ENCODE data around the gene PTPRE. TPM values are rescaled to one million over a fixed set of nuclear protein-coding genes. Genes with fewer than 3 reads are reported as not detected.

PTPRE gene
- total and polyA plus RNA-seq, 4 experiments from 2014 or later = 6.5 to 27.6 (median 18.9) TPM

GRCh38 chr10:128029290-128029651, 122.4 kb downstream of the PTPRE start:
- no peak for DNase-seq
- no peaks in the 10 kb centered on the region for H3K4me1 ChIP-seq (ENCODE audit: insufficient read depth, low read length)
- Mint-ChIP-seq H3K4me1 (peaks cover 0 to 11% (median 2%) of the 10 kb centered on the region in 4 donors), H3K27ac (peak overlapping the region in 1 of 7 donors; percentile 44), H3K36me3 (no peaks in the 10 kb centered on the region), H3K4me3 (no peak overlapping the region), H3K27me3 (peaks cover 0 to 2% of the 10 kb centered on the region in 2 donors), H3K9me3 (no peaks in the 10 kb centered on the region)
- intact Hi-C loops (cut with micrococcal nuclease) = no loop called here
- H3K36me3 ChIP-seq (ENCODE audit: insufficient read depth, low read length) = no peaks in the 10 kb centered on the region
- POLR2A ChIA-PET (ENCODE audit: partially characterized antibody) = interaction anchor here (1.0 kb wide), 1 partner anchor 36 kb away, joined by 3 read pairs; no protein-coding TSS in a partner anchor
- H3K27me3 ChIP-seq (ENCODE audit: insufficient read depth, low read length) = no peaks in the 10 kb centered on the region
- no peak overlapping the region for H3K27ac ChIP-seq (ENCODE audit: low read depth, low read length)
- CTCF ChIA-PET (ENCODE audit: partially characterized antibody) = interaction anchor here (0.8 to 11.1 kb wide), 2 partner anchors 39 to 121 kb away, joined by 3 to 509 read pairs; no protein-coding TSS in a partner anchor
- no peak overlapping the region for H3K4me3 ChIP-seq (ENCODE audit: low read length in 2 of 2)
- H3K9me3 ChIP-seq (ENCODE audit: control insufficient read depth in 1 of 2, low read length in 2 of 2) = no peaks in the 10 kb centered on the region

GRCh38 chr10:128029731-128030369, 122.9 kb downstream of the PTPRE start:
- ChIA-PET CTCF (ENCODE audit: partially characterized antibody) (interaction anchor here (0.8 to 11.1 kb wide), 2 partner anchors 38 to 121 kb away, joined by 3 to 509 read pairs; no protein-coding TSS in a partner anchor), POLR2A (ENCODE audit: partially characterized antibody) (interaction anchor here (1.0 kb wide), 1 partner anchor 36 kb away, joined by 3 read pairs; no protein-coding TSS in a partner anchor)
- Mint-ChIP-seq H3K27me3 (peaks cover 0 to 2% of the 10 kb centered on the region in 2 donors), H3K27ac (peak overlapping the region in 1 of 7 donors; percentile 44), H3K4me3 (no peak overlapping the region), H3K4me1 (peaks cover 0 to 11% (median 2%) of the 10 kb centered on the region in 4 donors), H3K36me3 (no peaks in the 10 kb centered on the region), H3K9me3 (no peaks in the 10 kb centered on the region)
- Histone ChIP-seq H3K9me3 (ENCODE audit: control insufficient read depth in 1 of 2, low read length in 2 of 2) (no peaks in the 10 kb centered on the region), H3K27me3 (ENCODE audit: insufficient read depth, low read length) (no peaks in the 10 kb centered on the region), H3K4me3 (ENCODE audit: low read length in 2 of 2) (no peak overlapping the region), H3K36me3 (ENCODE audit: insufficient read depth, low read length) (no peaks in the 10 kb centered on the region), H3K27ac (ENCODE audit: low read depth, low read length) (no peak overlapping the region), H3K4me1 (ENCODE audit: insufficient read depth, low read length) (no peaks in the 10 kb centered on the region)
- intact Hi-C loops (cut with micrococcal nuclease) = no loop called here
- DNase-seq = no peak

DNA sequence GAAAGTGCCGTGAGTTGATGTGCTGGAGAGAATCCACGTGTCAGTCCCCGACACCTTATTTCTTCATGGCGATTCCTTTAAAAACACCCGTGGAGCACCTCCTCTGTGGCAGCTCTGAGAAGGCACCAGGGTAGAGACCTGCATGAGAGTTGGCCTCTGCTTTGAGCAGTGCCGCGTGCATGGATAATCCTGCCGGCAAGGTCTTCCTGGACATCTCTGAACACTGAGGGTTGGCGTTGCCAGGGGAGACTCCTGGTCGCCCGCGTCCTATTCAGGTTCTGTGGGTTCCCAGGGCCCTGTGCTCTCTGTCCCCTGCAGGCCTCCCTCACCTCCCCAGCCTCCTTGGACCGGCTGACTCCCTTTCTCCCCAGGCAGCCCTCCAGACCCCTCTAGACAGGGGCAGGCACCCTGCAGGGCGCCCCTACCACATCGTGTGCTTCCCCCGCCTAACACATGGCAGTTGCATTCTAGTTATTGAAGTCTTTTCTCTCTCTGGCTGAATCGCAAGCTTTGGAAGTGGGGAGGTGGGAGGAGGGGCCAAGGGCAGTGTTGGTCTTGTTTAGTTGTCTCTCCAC, 123.7 kb downstream of the PTPRE start:
- ChIA-PET POLR2A (ENCODE audit: partially characterized antibody) (interaction anchor here (1.0 kb wide), 1 partner anchor 22 kb away, joined by 3 read pairs; no protein-coding TSS in a partner anchor), CTCF (ENCODE audit: partially characterized antibody) (interaction anchor here (0.8 to 11.1 kb wide), 2 partner anchors 19 to 37 kb away, joined by 3 to 509 read pairs; no protein-coding TSS in a partner anchor)
- H3K9me3 ChIP-seq (ENCODE audit: control insufficient read depth in 1 of 2, low read length in 2 of 2) = no peaks in the 10 kb centered on the region
- H3K27ac Mint-ChIP-seq = no peak overlapping the region
- no peaks in the 10 kb centered on the region for H3K36me3 ChIP-seq (ENCODE audit: insufficient read depth, low read length)
- H3K36me3 Mint-ChIP-seq = no peaks in the 10 kb centered on the region
- no peaks in the 10 kb centered on the region for H3K9me3 Mint-ChIP-seq
- H3K27me3 Mint-ChIP-seq = peaks cover 0 to 2% of the 10 kb centered on the region in 2 donors
- no peak for DNase-seq
- H3K4me1 Mint-ChIP-seq = peaks cover 0 to 13% (median 2%) of the 10 kb centered on the region in 4 donors
- no peaks in the 10 kb centered on the region for H3K4me1 ChIP-seq (ENCODE audit: insufficient read depth, low read length)
- H3K4me3 Mint-ChIP-seq = no peak overlapping the region
- intact Hi-C loops (cut with micrococcal nuclease) = no loop called here
- H3K27ac ChIP-seq (ENCODE audit: low read depth, low read length) = no peak overlapping the region
- no peaks in the 10 kb centered on the region for H3K27me3 ChIP-seq (ENCODE audit: insufficient read depth, low read length)
- H3K4me3 ChIP-seq (ENCODE audit: low read length in 2 of 2) = no peak overlapping the region

GRCh38 chr10:128031216-128031615, 124.3 kb downstream of the PTPRE start:
- H3K27ac Mint-ChIP-seq = no peak overlapping the region
- H3K27me3 Mint-ChIP-seq = peaks cover 0 to 2% of the 10 kb centered on the region in 2 donors
- H3K27me3 ChIP-seq (ENCODE audit: insufficient read depth, low read length) = no peaks in the 10 kb centered on the region
- no peaks in the 10 kb centered on the region for H3K36me3 ChIP-seq (ENCODE audit: insufficient read depth, low read length)
- intact Hi-C loops (cut with micrococcal nuclease) = no loop called here
- no peaks in the 10 kb centered on the region for H3K4me1 ChIP-seq (ENCODE audit: insufficient read depth, low read length)
- POLR2A ChIA-PET (ENCODE audit: partially characterized antibody) = interaction anchor here (1.0 kb wide), 1 partner anchor 21 kb away, joined by 3 read pairs; no protein-coding TSS in a partner anchor
- H3K9me3 Mint-ChIP-seq = no peaks in the 10 kb centered on the region
- no peaks in the 10 kb centered on the region for H3K36me3 Mint-ChIP-seq
- H3K4me3 Mint-ChIP-seq = no peak overlapping the region
- no peak overlapping the region for H3K27ac ChIP-seq (ENCODE audit: low read depth, low read length)
- CTCF ChIA-PET (ENCODE audit: partially characterized antibody) = interaction anchor here (0.8 to 11.1 kb wide), 2 partner anchors 19 to 37 kb away, joined by 3 to 509 read pairs; no protein-coding TSS in a partner anchor
- no peak for DNase-seq
- H3K4me1 Mint-ChIP-seq = peaks cover 0 to 15% (median 3%) of the 10 kb centered on the region in 4 donors
- H3K4me3 ChIP-seq (ENCODE audit: low read length in 2 of 2) = no peak overlapping the region
- no peaks in the 10 kb centered on the region for H3K9me3 ChIP-seq (ENCODE audit: control insufficient read depth in 1 of 2, low read length in 2 of 2)

- no peaks in the 10 kb centered on the region for H3K9me3 Mint-ChIP-seq
- Histone ChIP-seq H3K4me3 (ENCODE audit: low read length in 2 of 2) (no peak overlapping the region), H3K27me3 (ENCODE audit: insufficient read depth, low read length) (no peaks in the 10 kb centered on the region), H3K9me3 (ENCODE audit: control insufficient read depth in 1 of 2, low read length in 2 of 2) (no peaks in the 10 kb centered on the region), H3K27ac (ENCODE audit: low read depth, low read length) (no peak overlapping the region), H3K4me1 (ENCODE audit: insufficient read depth, low read length) (no peaks in the 10 kb centered on the region), H3K36me3 (ENCODE audit: insufficient read depth, low read length) (no peaks in the 10 kb centered on the region)
- DNase-seq = no peak
- POLR2A ChIA-PET (ENCODE audit: partially characterized antibody) = no interaction called here
- H3K4me3 Mint-ChIP-seq = no peak overlapping the region
- intact Hi-C loops (cut with micrococcal nuclease) = no loop called here
- H3K27ac Mint-ChIP-seq = peak overlapping the region in 1 of 7 donors; percentile 48
- peaks cover 0 to 2% of the 10 kb centered on the region in 2 donors for H3K27me3 Mint-ChIP-seq
- H3K36me3 Mint-ChIP-seq = no peaks in the 10 kb centered on the region
- peaks cover 0 to 4% (median 2%) of the 10 kb centered on the region in 4 donors for H3K4me1 Mint-ChIP-seq
- CTCF ChIA-PET (ENCODE audit: partially characterized antibody) = interaction anchor here (1.2 to 11.1 kb wide), 4 partner anchors 8 to 126 kb away, joined by 3 to 509 read pairs (median 63); partner anchors contain the start of gene PTPRE
Observed at GRCh38 chr10:128032466-128032865, 125.6 kb downstream of the PTPRE start.

DNA sequence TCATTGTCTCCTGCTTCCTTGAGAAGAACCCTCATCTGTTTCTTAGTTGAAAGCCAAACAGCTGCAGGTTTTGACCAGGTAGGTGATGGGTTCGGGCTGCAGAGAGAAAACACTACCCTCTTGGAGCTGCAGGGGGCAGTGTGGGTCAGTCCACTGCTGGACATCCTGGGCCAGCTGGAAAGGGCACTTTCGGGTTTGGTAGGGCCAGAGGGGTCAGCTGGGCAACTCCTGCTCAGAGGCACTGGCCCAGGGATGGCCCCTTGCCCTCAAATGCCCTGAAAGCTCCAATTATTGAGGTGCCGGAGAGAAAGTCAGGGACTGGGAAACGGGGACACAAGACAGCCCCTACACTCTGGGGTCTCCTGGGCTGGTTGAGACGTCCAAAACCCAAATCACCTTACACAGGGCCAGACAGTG, 128.7 kb downstream of the PTPRE start:
- Mint-ChIP-seq H3K4me1 (peaks cover 0 to 4% (median 2%) of the 10 kb centered on the region in 4 donors), H3K27ac (no peak overlapping the region), H3K27me3 (no peaks in the 10 kb centered on the region), H3K36me3 (no peaks in the 10 kb centered on the region), H3K4me3 (no peak overlapping the region), H3K9me3 (no peaks in the 10 kb centered on the region)
- H3K9me3 ChIP-seq (ENCODE audit: control insufficient read depth in 1 of 2, low read length in 2 of 2) = no peaks in the 10 kb centered on the region
- intact Hi-C loops (cut with micrococcal nuclease) = loop anchor here (1.0 kb wide), 3 partner anchors 12 to 115 kb away; no protein-coding TSS in a partner anchor
- no peak overlapping the region for H3K4me3 ChIP-seq (ENCODE audit: low read length in 2 of 2)
- no peaks in the 10 kb centered on the region for H3K36me3 ChIP-seq (ENCODE audit: insufficient read depth, low read length)
- H3K27ac ChIP-seq (ENCODE audit: low read depth, low read length) = no peak overlapping the region
- CTCF ChIA-PET (ENCODE audit: partially characterized antibody) = interaction anchor here (0.6 to 11.1 kb wide), 26 partner anchors 9 to 176 kb away, joined by 3 to 509 read pairs (median 6); no protein-coding TSS in a partner anchor
- H3K27me3 ChIP-seq (ENCODE audit: insufficient read depth, low read length) = no peaks in the 10 kb centered on the region
- H3K4me1 ChIP-seq (ENCODE audit: insufficient read depth, low read length) = no peaks in the 10 kb centered on the region
- DNase-seq = peak; percentile 43 to 64 (median 52)
- POLR2A ChIA-PET (ENCODE audit: partially characterized antibody) = interaction anchor here (2.8 to 4.3 kb wide), 3 partner anchors 12 to 35 kb away, joined by 23 to 34 read pairs (median 26); no protein-coding TSS in a partner anchor
